GM06990 (cell line): Measurements from ENCODE around the gene ATXN2.

Source experiments
- DNase-seq: peaks from one replicate; pipeline ENCODE4 v3.0.0-alpha.2; 2011; ENCODE audit not compliant: insufficient read length; ENCODE audit errors: extremely low read depth
- H3K27me3 ChIP-seq: replicated peaks from 2 replicates; pipeline ENCODE4 v1.6.0; 2011; ENCODE audit warnings: low read length; ENCODE audit not compliant: control insufficient read depth, insufficient read depth
- H3K36me3 ChIP-seq: 2 replicates; pipeline ENCODE4 v1.5.1; 2011; ENCODE audit warnings: low read length; ENCODE audit not compliant: control insufficient read depth, insufficient read depth
- H3K4me3 ChIP-seq: replicated peaks from 2 replicates; pipeline ENCODE4 v1.5.1; 2011; ENCODE audit warnings: low read depth, mild to moderate bottlenecking, control low read depth, low read length
- TF ChIP-seq, protein P1 (sequence below): IDR thresholded peaks from 2 replicates; pipeline ENCODE4 v1.5.1; 2011; ENCODE audit warnings: low read length, control low read depth, mild to moderate bottlenecking, inconsistent platforms; ENCODE audit not compliant: insufficient read depth, poor library complexity, severe bottlenecking

Gene ATXN2

DNA sequence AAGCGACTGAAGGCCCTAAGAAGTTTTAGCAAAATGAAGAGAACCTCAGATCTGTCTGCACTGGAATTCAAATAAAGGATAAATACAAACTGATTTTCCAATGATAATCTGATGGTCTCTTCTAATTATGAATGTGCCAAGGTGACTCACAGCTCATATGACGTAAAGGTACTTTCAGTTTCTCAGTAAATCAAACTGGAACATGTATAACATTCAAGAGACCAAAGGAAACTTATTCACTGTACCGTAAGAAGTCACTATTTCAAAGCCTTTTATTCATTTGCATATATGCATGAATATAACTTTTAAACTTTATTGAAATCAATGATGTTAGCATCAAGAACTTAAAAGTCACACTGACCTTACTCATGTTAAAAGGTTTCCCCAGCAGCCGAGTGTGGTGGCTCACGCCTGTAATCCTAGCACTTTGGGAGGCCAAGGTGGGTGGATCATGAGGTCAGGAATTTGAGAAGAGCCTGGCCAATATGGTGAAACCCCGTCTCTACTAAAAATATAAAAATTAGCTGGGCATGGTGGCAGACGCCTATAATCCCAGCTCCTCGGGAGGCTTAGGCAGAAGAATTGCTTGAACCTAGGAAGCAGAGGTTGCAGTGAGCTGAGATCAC, 52.2 kb downstream of the ATXN2 start:
- H3K27me3 ChIP-seq, result no peaks in the 10 kb centered on the region
- DNase-seq, result no peak
- H3K4me3 ChIP-seq, result no peak overlapping the region
- TF ChIP-seq, protein P1, sequence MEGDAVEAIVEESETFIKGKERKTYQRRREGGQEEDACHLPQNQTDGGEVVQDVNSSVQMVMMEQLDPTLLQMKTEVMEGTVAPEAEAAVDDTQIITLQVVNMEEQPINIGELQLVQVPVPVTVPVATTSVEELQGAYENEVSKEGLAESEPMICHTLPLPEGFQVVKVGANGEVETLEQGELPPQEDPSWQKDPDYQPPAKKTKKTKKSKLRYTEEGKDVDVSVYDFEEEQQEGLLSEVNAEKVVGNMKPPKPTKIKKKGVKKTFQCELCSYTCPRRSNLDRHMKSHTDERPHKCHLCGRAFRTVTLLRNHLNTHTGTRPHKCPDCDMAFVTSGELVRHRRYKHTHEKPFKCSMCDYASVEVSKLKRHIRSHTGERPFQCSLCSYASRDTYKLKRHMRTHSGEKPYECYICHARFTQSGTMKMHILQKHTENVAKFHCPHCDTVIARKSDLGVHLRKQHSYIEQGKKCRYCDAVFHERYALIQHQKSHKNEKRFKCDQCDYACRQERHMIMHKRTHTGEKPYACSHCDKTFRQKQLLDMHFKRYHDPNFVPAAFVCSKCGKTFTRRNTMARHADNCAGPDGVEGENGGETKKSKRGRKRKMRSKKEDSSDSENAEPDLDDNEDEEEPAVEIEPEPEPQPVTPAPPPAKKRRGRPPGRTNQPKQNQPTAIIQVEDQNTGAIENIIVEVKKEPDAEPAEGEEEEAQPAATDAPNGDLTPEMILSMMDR, result no peak
- H3K36me3 ChIP-seq, result peaks cover 2% of the 10 kb centered on the region

DNA sequence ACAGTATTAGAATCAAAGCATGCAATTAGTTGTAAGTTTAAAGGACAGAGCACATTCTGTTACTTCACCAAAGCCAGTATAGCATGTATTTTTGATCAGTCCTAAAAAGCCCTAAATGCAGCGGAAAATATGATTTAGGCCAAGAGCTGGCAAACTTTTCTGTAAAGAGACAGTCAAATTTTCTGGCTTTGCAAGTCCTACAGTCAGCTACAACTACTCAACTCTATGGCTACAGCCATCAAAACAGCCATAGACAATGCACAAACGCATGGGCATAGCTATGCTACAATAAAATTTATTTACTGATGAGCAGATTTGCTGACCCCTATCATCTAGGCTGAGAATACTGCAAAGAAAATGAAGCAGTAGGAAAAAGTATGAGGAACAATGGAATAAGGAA, 52.9 kb downstream of the ATXN2 start:
- DNase-seq, result no peak
- Histone ChIP-seq H3K4me3 (no peak overlapping the region), H3K27me3 (no peaks in the 10 kb centered on the region), H3K36me3 (peaks cover 2% of the 10 kb centered on the region)
- TF ChIP-seq, protein P1, result no peak

DNA sequence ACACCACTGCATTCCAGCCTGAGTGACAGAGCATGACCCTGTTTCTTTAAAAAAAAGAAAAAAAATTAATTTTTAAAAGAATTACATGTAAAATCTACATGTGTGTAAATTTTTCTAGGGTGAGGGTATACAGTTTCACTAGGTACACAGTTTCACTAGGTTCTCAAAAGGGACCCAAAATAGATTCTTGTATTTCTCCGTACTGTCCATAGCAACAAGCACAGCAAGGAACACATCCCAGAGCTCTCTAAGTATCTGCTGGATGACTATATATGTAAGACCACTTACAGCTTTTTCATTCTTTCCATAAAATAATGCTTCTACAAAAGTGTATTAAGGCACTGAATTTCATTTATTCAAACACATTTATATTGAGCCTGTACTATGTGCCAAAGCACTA, 55.1 kb downstream of the ATXN2 start:
- Histone ChIP-seq H3K27me3 (no peaks in the 10 kb centered on the region), H3K4me3 (no peak overlapping the region), H3K36me3 (peaks cover 2% of the 10 kb centered on the region)
- TF ChIP-seq, protein P1, result no peak
- no peak for DNase-seq

DNA sequence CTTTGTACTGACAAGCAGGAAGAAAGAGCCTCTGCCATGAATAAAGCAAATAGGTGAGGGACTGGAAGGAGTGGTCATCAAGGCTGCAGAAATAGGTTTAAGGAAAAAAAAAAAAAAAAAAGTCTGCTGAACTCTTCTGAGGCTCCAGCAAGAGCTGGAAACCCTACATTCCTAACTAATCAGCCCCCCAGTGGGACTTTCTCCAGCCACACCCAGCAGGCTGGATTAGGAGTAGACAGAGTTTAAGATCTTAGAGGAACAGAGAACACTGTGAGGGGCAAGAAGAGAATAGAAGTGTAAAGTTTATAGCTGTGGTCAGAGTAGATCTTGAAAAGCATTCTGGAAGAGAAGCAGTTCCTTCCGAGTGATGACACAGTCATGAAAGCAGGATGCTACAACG, 66.4 kb downstream of the ATXN2 start:
- Histone ChIP-seq H3K36me3 (no peaks in the 10 kb centered on the region; the same call in 1 of the 2 replicates), H3K4me3 (no peak overlapping the region), H3K27me3 (no peaks in the 10 kb centered on the region)
- no peak for DNase-seq
- TF ChIP-seq, protein P1, result no peak

DNA sequence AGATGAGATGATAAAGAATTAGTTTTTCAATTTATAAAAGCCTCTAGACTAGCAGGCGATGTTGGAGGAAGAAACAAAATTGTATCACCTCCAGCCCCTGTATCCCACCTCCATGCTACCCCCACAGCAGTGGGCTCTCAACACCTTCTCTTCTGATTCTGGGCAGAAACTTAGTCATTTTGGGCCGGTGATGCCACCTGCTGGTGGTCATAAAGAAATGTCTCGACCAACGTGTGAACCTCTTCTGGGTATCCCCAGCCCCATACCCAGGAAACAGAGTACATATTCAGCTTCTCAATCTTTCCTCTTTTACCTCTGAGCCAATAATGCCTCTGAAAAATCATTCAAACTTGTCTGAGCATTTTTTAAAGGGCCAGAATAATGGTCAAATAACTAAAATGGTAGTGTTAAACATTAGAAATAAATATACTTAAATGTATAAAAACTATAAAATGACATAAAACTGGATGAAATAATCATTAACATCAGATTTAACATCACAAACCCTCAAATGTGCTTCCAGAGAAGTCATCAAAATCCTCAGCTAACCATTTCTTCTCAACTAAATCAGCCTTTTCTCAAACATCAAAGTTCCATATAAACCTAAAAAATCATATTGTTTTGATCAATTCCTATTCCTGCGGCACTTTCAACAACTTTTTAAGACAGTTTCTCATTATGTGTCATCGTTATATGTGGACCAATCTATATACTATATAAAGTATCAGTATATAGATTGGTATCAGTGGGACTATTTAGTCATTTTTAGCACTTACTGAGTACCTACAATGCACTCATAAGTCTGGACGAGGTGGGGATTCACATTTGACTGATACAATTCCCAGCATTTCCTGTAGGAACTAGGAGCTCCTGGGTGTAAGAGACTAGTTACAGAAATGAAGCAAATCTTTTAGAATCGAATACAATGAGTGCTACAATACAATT, 69.4 kb downstream of the ATXN2 start:
- TF ChIP-seq, protein P1, result peak; percentile 76
- no peaks in the 10 kb centered on the region; the same call in 1 of the 2 replicates for H3K36me3 ChIP-seq
- H3K27me3 ChIP-seq, result no peaks in the 10 kb centered on the region
- DNase-seq, result no peak
- no peak overlapping the region for H3K4me3 ChIP-seq
